Activated CD8-positive, alpha-beta T cell treated with anti-CD3 and anti-CD28 coated beads for 36 hours (primary cell): ENCODE measurements around the gene MTOR. TPM values are rescaled to one million over a fixed set of nuclear protein-coding genes. Genes with fewer than 3 reads are reported as not detected.
"Not testable (repeated sequence)": the region's sequence is repeated elsewhere in the genome, so short reads cannot be mapped to it uniquely, and the experiment has no call there.

Experiments used
- ATAC-seq: fragments of 200-7000 bp; cut with Tn5 transposase; one replicate; pipeline ENCODE4 v1.10.0; 2021; ENCODE audit warnings: mild to moderate bottlenecking, moderate library complexity
- CTCF ChIA-PET: fragments of 350-600 bp; sonication (Branson Sonifier 250); formaldehyde crosslinking; loops from one replicate; lab custom pipeline; 2021; ENCODE audit warnings: antibody characterized with exemption; lab: Charles Lee
- POLR2A ChIA-PET: fragments of 350-600 bp; sonication (Branson Sonifier 250); formaldehyde crosslinking; loops from one replicate; lab custom pipeline; 2021; ENCODE audit warnings: antibody characterized with exemption; lab: Charles Lee
- DNase-seq: peaks from one replicate; pipeline ENCODE4 v3.0.0-alpha.2; 2020
- H3K27ac Mint-ChIP-seq: one replicate; pipeline ENCODE4 v1.8.0; 2021; ENCODE audit warnings: mild to moderate bottlenecking, mixed read lengths
- H3K27me3 Mint-ChIP-seq: one replicate; pipeline ENCODE4 v1.8.0; 2021; ENCODE audit warnings: mixed read lengths
- H3K36me3 Mint-ChIP-seq: one replicate; pipeline ENCODE4 v1.8.0; 2021; ENCODE audit warnings: low read depth, mixed read lengths
- H3K4me1 Mint-ChIP-seq: one replicate; pipeline ENCODE4 v1.8.0; 2021; ENCODE audit warnings: low read depth, mixed read lengths
- H3K4me3 Mint-ChIP-seq: one replicate; pipeline ENCODE4 v1.8.0; 2021; ENCODE audit warnings: mild to moderate bottlenecking, moderate library complexity, mixed read lengths
- H3K9me3 Mint-ChIP-seq: one replicate; pipeline ENCODE4 v1.8.0; 2021; ENCODE audit warnings: mixed read lengths
- intact Hi-C: fragments of 100-400 bp; cut with micrococcal nuclease; formaldehyde crosslinking; loops from one replicate; pipeline ENCODE4 v1.10.0; 2022
- total RNA-seq, 2 experiments: library from RNA; stranded (reverse); gene quantifications; one replicate each; pipeline ENCODE4 v1.2.3, GENCODE V29; 2021
- TF ChIP-seq, protein P1 (sequence below): fragments of 200-600 bp; IDR thresholded peaks from one replicate; pipeline ENCODE4 v1.8.0; 2022; ENCODE audit warnings: antibody characterized with exemption, mild to moderate bottlenecking

MTOR gene
- total RNA-seq, 2 experiments from 2014 or later = 34.7 to 36.8 TPM

DNA sequence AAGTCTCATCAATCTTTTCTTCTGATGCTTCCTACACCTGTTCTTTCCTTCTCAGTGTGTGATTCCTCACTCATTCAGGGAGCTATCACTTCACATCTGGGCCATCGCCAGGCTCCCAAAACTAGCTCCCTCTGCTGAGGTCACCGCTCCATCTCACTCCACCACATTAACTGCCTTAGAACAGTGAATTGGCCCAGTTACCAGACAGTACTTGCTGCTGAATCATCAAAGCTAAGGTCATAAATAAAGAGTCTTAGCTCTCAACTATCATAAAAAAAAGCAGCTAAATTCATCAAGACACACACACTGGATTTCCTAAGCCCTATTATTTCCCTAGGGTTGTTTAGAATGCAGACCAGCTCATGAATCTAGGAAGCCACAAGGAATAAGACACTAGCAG is 183.7 kb downstream of the MTOR start:
- TF ChIP-seq, protein P1, sequence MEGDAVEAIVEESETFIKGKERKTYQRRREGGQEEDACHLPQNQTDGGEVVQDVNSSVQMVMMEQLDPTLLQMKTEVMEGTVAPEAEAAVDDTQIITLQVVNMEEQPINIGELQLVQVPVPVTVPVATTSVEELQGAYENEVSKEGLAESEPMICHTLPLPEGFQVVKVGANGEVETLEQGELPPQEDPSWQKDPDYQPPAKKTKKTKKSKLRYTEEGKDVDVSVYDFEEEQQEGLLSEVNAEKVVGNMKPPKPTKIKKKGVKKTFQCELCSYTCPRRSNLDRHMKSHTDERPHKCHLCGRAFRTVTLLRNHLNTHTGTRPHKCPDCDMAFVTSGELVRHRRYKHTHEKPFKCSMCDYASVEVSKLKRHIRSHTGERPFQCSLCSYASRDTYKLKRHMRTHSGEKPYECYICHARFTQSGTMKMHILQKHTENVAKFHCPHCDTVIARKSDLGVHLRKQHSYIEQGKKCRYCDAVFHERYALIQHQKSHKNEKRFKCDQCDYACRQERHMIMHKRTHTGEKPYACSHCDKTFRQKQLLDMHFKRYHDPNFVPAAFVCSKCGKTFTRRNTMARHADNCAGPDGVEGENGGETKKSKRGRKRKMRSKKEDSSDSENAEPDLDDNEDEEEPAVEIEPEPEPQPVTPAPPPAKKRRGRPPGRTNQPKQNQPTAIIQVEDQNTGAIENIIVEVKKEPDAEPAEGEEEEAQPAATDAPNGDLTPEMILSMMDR = no peak
- no peaks in the 10 kb centered on the region for H3K9me3 Mint-ChIP-seq
- POLR2A ChIA-PET = interaction anchor here (1.0 to 1.8 kb wide), 3 partner anchors 15 to 24 kb away, joined by 4 to 5 read pairs (median 5); partner anchors contain the start of gene EXOSC10
- H3K4me1 Mint-ChIP-seq = peaks cover 4% of the 10 kb centered on the region
- ATAC-seq = no peak
- no peaks in the 10 kb centered on the region for H3K27me3 Mint-ChIP-seq
- H3K36me3 Mint-ChIP-seq = peaks cover 44% of the 10 kb centered on the region
- H3K4me3 Mint-ChIP-seq = no peak overlapping the region
- peak overlapping the region; percentile 12 for H3K27ac Mint-ChIP-seq
- intact Hi-C loops = no loop called here
- DNase-seq = no peak
- CTCF ChIA-PET = no interaction called here

GRCh38 chr1:11073398-11073797 is 189.0 kb downstream of the MTOR start:
- not testable (repeated sequence) for DNase-seq, H3K9me3 Mint-ChIP-seq, H3K27me3 Mint-ChIP-seq, ATAC-seq, H3K4me3 Mint-ChIP-seq
- intact Hi-C loops = loop anchor here (5.0 kb wide), 1 partner anchor 36 kb away; no protein-coding TSS in a partner anchor
- H3K4me1 Mint-ChIP-seq = peaks cover 19% of the 10 kb centered on the region
- peaks cover 57% of the 10 kb centered on the region for H3K36me3 Mint-ChIP-seq
- CTCF ChIA-PET = interaction anchor here (1.0 to 4.8 kb wide), 3 partner anchors 12 to 39 kb away, joined by 3 to 31 read pairs (median 4); no protein-coding TSS in a partner anchor
- POLR2A ChIA-PET = interaction anchor here (0.8 to 0.9 kb wide), 3 partner anchors 8 to 26 kb away, joined by 3 to 4 read pairs (median 3); partner anchors contain the start of gene EXOSC10
- H3K27ac Mint-ChIP-seq = peak overlapping the region; percentile 46

- intact Hi-C loops = loop anchor here (5.0 kb wide), 1 partner anchor 35 kb away; no protein-coding TSS in a partner anchor
- ChIA-PET POLR2A (interaction anchor here (0.8 to 0.9 kb wide), 3 partner anchors 9 to 27 kb away, joined by 3 to 4 read pairs (median 3); partner anchors contain the start of gene EXOSC10), CTCF (interaction anchor here (0.7 to 4.8 kb wide), 4 partner anchors 9 to 40 kb away, joined by 3 to 31 read pairs (median 4); no protein-coding TSS in a partner anchor)
- no peaks in the 10 kb centered on the region for H3K27me3 Mint-ChIP-seq
- H3K4me1 Mint-ChIP-seq = peaks cover 19% of the 10 kb centered on the region
- TF ChIP-seq, protein P1 = no peak
- DNase-seq (no peak), ATAC-seq (no peak)
- peaks cover 61% of the 10 kb centered on the region for H3K36me3 Mint-ChIP-seq
- no peaks in the 10 kb centered on the region for H3K9me3 Mint-ChIP-seq
- H3K4me3 Mint-ChIP-seq = no peak overlapping the region
- H3K27ac Mint-ChIP-seq = peak overlapping the region; percentile 57
Measured at GRCh38 chr1:11072216-11072917, 190.0 kb downstream of the MTOR start.

- H3K36me3 Mint-ChIP-seq = peaks cover 62% of the 10 kb centered on the region
- TF ChIP-seq, protein P1 = no peak
Measured at GRCh38 chr1:11071463-11072215, 190.7 kb downstream of the MTOR start.

GRCh38 chr1:11070876-11071275 is 191.5 kb downstream of the MTOR start:
- ATAC-seq = no peak
- no peaks in the 10 kb centered on the region for H3K27me3 Mint-ChIP-seq
- peaks cover 19% of the 10 kb centered on the region for H3K4me1 Mint-ChIP-seq
- intact Hi-C loops = loop anchor here (5.0 kb wide), 1 partner anchor 34 kb away; no protein-coding TSS in a partner anchor
- ChIA-PET CTCF (interaction anchor here (1.2 to 4.8 kb wide), 2 partner anchors 8 to 33 kb away, joined by 3 to 31 read pairs; no protein-coding TSS in a partner anchor), POLR2A (interaction anchor here (1.0 to 2.5 kb wide), 3 partner anchors 10 to 28 kb away, joined by 3 to 13 read pairs (median 6); partner anchors contain the start of gene EXOSC10)
- H3K9me3 Mint-ChIP-seq = no peaks in the 10 kb centered on the region
- H3K4me3 Mint-ChIP-seq = no peak overlapping the region
- H3K27ac Mint-ChIP-seq = peak overlapping the region; percentile 31
- no peak for DNase-seq
- TF ChIP-seq, protein P1 = no peak
- H3K36me3 Mint-ChIP-seq = peaks cover 62% of the 10 kb centered on the region

More at GRCh38 chr1:11071463-11072215, 190.7 kb downstream of the MTOR start:
- H3K27ac Mint-ChIP-seq = peak overlapping the region; percentile 31
- ATAC-seq (no peak), DNase-seq (no peak)
- POLR2A ChIA-PET = interaction anchor here (1.0 to 2.5 kb wide), 2 partner anchors 10 to 27 kb away, joined by 3 to 13 read pairs; partner anchors contain the start of gene EXOSC10
- H3K4me1 Mint-ChIP-seq = peaks cover 19% of the 10 kb centered on the region
- CTCF ChIA-PET = interaction anchor here (1.2 to 4.8 kb wide), 2 partner anchors 9 to 34 kb away, joined by 3 to 31 read pairs; no protein-coding TSS in a partner anchor
- H3K27me3 Mint-ChIP-seq = no peaks in the 10 kb centered on the region
- intact Hi-C loops = loop anchor here (5.0 kb wide), 1 partner anchor 34 kb away; no protein-coding TSS in a partner anchor
- H3K4me3 Mint-ChIP-seq = no peak overlapping the region
- H3K9me3 Mint-ChIP-seq = no peaks in the 10 kb centered on the region
